Right atrium auricular region (tissue), 2 donors: ENCODE measurements around the gene NPM3. TPM values are rescaled to one million over a fixed set of nuclear protein-coding genes. Genes with fewer than 3 reads are reported as not detected.

Source experiments
- DNase-seq: peaks from one replicate; pipeline ENCODE4 v3.0.0-alpha.2; 2019; ENCODE audit warnings: low spot score
- H3K27ac ChIP-seq, 2 donors: fragments of 200-600 bp; sonication (generic); 1 replicate in 1 of 2; 2 replicates in 1 of 2; pipeline ENCODE4 v1.5.1; 2016 to 2019
- H3K27me3 ChIP-seq, 2 donors: fragments of 200-600 bp; sonication (generic); one replicate each; pipeline versions ENCODE4 v1.5.1 to v1.6.0; 2017 to 2019
- H3K36me3 ChIP-seq: fragments of 200-600 bp; sonication (generic); one replicate; pipeline ENCODE4 v1.5.1; 2016
- H3K4me1 ChIP-seq, 2 donors: fragments of 200-600 bp; sonication (generic); one replicate each; pipeline versions ENCODE4 v1.5.1 to v1.6.0; 2017 to 2019
- H3K4me3 ChIP-seq, 2 donors: fragments of 200-600 bp; sonication (generic); 1 replicate in 1 of 2; 2 replicates in 1 of 2; pipeline ENCODE4 v1.5.1; 2017 to 2019; ENCODE audit warnings: mild to moderate bottlenecking in 1 of 2, moderate library complexity in 1 of 2
- H3K9me3 ChIP-seq, 2 donors: fragments of 200-600 bp; sonication (generic); one replicate each; pipeline ENCODE4 v1.5.1; 2019
- total RNA-seq, 2 donors: library from RNA; depleted of rRNA; stranded (reverse); fragments of >200 nt; gene quantifications; one replicate each; pipeline ENCODE4 v1.1.0, GENCODE V29; 2016
- TF ChIP-seq, protein P1 (sequence below), 2 donors: fragments of 200-600 bp; sonication (generic); IDR thresholded peaks; one replicate each; pipeline ENCODE4 v1.5.1; 2019; ENCODE audit warnings: antibody characterized with exemption in 2 of 2

Gene NPM3
- total RNA-seq, 2 donors from 2014 or later = 6.2 to 14.7 TPM

DNA sequence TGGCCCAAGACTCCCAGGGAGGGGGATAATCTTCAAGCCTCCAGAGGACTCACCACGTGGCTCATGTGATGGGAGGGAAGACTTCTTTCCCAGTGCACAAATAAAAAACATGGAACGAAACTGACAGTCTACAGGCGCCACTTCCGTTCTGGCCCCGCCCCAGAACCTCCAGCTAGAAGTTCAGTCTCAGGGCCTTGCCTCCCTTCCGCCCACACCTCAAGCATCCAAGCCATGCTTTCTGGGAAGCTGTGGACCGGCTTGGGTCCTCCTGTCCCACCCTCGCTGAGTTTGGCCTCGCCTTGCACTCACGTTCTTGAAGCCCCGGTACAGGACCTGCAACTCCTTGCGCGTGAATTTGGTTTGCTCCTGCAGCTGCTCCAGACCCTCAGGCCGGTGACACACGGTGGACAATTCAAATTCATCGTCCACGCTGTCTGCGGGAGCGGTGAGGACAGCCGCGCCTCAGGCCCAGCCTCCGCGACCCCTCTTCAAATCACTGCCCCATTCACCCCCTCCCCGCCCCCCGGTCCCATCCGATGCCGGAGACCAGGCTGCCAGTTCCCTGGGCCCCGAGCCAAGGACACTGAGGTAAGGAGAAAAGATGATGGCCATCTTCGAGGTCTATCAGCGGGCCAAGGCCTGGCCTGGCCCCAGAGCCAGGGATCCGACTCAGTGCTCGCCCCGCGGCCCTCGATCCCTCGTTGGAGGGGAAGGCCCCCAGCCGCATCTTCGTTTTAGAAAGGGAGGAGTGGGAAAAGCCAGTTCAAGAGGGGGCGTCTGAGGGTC lies 45.7 kb upstream of the NPM3 start:
- H3K27ac ChIP-seq = peak overlapping the region in 1 of 2 donors; percentile 39
- no peaks in the 10 kb centered on the region for H3K9me3 ChIP-seq
- peaks cover 0 to 31% of the 10 kb centered on the region in 2 donors for H3K4me1 ChIP-seq
- no peaks in the 10 kb centered on the region for H3K27me3 ChIP-seq
- no peak overlapping the region for H3K4me3 ChIP-seq
- DNase-seq = no peak
- TF ChIP-seq, protein P1, sequence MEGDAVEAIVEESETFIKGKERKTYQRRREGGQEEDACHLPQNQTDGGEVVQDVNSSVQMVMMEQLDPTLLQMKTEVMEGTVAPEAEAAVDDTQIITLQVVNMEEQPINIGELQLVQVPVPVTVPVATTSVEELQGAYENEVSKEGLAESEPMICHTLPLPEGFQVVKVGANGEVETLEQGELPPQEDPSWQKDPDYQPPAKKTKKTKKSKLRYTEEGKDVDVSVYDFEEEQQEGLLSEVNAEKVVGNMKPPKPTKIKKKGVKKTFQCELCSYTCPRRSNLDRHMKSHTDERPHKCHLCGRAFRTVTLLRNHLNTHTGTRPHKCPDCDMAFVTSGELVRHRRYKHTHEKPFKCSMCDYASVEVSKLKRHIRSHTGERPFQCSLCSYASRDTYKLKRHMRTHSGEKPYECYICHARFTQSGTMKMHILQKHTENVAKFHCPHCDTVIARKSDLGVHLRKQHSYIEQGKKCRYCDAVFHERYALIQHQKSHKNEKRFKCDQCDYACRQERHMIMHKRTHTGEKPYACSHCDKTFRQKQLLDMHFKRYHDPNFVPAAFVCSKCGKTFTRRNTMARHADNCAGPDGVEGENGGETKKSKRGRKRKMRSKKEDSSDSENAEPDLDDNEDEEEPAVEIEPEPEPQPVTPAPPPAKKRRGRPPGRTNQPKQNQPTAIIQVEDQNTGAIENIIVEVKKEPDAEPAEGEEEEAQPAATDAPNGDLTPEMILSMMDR (IDR thresholded peaks at IDR 0.05) = no peak
- H3K36me3 ChIP-seq = peaks cover 11% of the 10 kb centered on the region

DNA sequence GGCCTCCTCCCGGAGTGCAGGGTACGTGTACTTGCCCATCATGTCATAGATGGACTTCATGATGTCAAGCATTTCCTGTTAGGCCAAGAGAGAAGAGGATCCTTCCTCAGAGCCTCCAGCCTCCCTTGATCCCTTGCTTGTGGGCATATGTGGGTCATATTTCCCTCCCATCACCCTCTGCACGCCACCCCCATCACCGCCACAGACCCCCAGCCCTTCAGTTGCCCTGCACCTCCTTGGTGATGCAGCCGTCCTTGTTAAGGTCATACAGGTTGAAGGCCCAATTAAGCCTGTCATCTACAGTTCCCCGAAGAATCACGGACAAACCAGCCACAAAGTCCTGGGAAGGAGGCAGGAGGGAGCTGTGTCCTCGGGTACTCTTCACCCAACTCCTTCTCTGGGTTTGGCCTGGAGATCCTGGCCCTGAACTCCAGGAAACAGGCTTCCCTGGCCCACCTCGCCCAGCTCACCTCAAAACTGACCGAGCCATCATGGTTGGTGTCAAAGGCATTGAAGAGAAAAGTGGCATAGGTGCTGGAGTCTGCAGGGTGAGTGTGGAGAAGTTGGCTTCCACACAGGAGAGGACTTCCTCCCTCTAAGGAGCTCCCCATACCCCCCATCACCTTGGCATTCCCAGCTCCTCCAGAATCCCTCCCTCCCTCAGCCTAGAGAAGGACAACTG lies 44.8 kb upstream of the NPM3 start:
- Histone ChIP-seq H3K36me3 (peaks cover 11% of the 10 kb centered on the region), H3K27me3 (no peaks in the 10 kb centered on the region), H3K4me1 (peaks cover 0 to 28% of the 10 kb centered on the region in 2 donors), H3K9me3 (no peaks in the 10 kb centered on the region), H3K27ac (no peak overlapping the region), H3K4me3 (no peak overlapping the region)
- TF ChIP-seq, protein P1 (IDR thresholded peaks at IDR 0.05) = no peak
- no peak for DNase-seq

DNA sequence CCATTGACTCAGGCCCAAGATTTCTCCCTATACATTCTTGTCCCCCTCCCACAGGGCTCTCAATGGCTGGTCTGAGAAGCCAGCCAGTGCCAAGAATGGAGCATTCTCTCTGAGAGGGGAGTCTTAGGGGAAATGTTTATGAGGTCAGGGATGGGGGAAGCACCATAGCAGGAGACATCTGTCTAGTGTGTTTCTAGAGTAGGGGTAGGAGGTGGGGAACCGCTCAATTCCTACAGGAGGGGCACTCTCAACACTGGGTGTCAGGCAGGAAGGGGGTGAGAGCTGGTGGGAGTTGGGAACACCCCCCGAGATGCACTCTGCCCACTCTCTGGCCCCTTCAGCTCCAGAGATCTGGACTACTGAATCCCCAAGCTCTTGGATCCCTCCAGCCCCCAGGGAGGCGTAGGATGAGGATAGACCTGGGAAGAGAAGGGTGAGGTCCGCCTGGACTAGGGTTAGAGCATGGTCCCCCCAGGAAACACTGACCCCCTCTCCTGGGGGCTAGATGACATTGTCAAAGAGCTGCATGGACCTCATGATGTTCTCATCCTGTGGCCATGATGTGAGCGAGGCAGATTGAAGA lies 43.7 kb upstream of the NPM3 start:
- H3K4me1 ChIP-seq = peaks cover 0 to 21% of the 10 kb centered on the region in 2 donors
- DNase-seq = no peak
- H3K27ac ChIP-seq = no peak overlapping the region
- no peak overlapping the region for H3K4me3 ChIP-seq
- TF ChIP-seq, protein P1 (IDR thresholded peaks at IDR 0.05) = no peak
- H3K9me3 ChIP-seq = no peaks in the 10 kb centered on the region
- peaks cover 11% of the 10 kb centered on the region for H3K36me3 ChIP-seq
- H3K27me3 ChIP-seq = no peaks in the 10 kb centered on the region

DNA sequence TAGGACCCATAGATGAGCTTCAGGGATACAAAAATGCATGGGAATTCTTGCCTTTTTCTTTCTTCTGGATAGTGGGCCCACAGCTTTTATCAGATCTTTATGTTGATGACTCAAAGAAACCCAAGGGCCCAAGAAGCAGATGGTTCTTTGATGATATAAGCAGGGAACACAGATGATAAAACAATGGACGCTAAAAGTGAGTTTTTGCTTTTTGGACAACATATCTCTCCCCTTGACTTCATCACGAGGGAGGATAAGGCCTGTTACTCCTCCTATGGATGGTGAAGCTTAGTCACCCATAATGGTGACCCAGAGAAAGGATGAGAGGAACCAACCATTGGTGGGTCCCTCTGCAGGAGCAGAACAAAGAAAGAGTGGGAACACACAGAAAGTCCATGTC lies 41.5 kb upstream of the NPM3 start:
- DNase-seq = no peak
- no peaks in the 10 kb centered on the region for H3K27me3 ChIP-seq
- H3K4me3 ChIP-seq = no peak overlapping the region
- H3K9me3 ChIP-seq = no peaks in the 10 kb centered on the region
- H3K36me3 ChIP-seq = peaks cover 11% of the 10 kb centered on the region
- TF ChIP-seq, protein P1 (IDR thresholded peaks at IDR 0.05) = no peak
- H3K27ac ChIP-seq = no peak overlapping the region
- H3K4me1 ChIP-seq = peaks cover 0 to 3% of the 10 kb centered on the region in 2 donors

DNA sequence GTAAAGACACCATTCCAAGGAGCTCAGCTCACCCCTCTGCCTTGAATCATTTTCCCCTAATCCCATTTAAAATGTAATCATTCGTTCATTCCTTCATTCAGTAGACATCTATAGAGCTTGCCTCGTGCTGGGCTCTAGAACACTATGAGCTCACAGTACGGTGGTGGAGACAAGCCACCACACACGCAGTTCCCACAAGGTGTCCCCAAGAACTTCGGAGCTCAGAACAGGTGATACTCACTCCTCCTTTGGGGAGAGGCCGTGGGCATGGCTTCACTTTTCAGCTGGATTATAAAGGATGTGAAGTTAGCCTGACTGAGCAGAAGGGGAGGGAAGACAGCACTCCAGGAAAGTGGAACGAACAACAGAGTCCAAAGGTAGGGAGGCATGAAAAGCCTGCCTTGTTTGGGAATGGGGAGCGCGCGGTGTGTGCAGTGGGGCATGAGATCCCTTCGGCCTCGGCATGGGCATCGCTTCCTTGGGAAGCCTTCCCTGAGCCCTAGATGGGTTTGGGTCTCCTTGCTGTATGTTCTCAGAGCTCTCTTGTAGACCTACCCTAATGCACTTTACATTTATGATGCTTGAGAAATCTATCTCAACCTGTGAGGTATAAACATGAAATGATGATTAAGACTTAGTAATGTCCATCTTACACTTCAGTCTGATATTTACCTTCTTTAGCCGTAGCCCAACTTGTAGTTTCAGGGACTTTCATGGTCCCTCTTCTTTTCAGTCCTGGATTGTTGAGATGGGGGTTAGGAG lies 35.8 kb upstream of the NPM3 start:
- peaks cover 0 to 31% of the 10 kb centered on the region in 2 donors for H3K4me1 ChIP-seq
- H3K36me3 ChIP-seq = no peaks in the 10 kb centered on the region
- TF ChIP-seq, protein P1 (IDR thresholded peaks at IDR 0.05) = no peak
- no peaks in the 10 kb centered on the region for H3K27me3 ChIP-seq
- H3K27ac ChIP-seq = peak overlapping the region; percentile 97 to 98
- DNase-seq = no peak
- H3K9me3 ChIP-seq = no peaks in the 10 kb centered on the region
- peak overlapping the region; percentile 97 to 100 for H3K4me3 ChIP-seq
